Measurements from ENCODE around the gene TPP1. TPM values are rescaled to one million over a fixed set of nuclear protein-coding genes. Genes with fewer than 3 reads are reported as not detected.
A peak's percentile ranks its signal among the peaks of the same experiment; 100 is the strongest.

Gene TPP1
- total and polyA plus RNA-seq, 2 of the 13 experiments (the other 11 are each of a cell fraction or from before 2014, with no cell fraction given): 13.9 to 74.6 TPM

GRCh38 chr11:6619004-6619745, at the start of gene TPP1 (continued):
- TF ChIP-seq ZNF10 (CRISPR knock-in tag; IDR thresholded peaks at IDR 0.05; ENCODE audit: borderline replicate concordance, low read depth) (no peak), HINFP (CRISPR knock-in tag; IDR thresholded peaks at IDR 0.05; ENCODE audit: low read depth) (no peak), SRSF4 (IDR thresholded peaks at IDR 0.05; ENCODE audit: low read depth, low read length, poor library complexity, severe bottlenecking) (no peak), ZBTB40 (IDR thresholded peaks at IDR 0.05) (no peak), ZBTB40 (CRISPR knock-in tag; IDR thresholded peaks at IDR 0.05) (no peak), KMT2A (CRISPR knock-in tag; IDR thresholded peaks at IDR 0.05) (peak; percentile 69; the same call in 1 of the 2 replicates), ZNF883 (CRISPR knock-in tag; IDR thresholded peaks at IDR 0.05; ENCODE audit: not compliant biosample characterization) (no peak), SRF (IDR thresholded peaks at IDR 0.05; ENCODE audit: low read depth, low read length) (no peak; the same call in 1 of the 2 replicates), NFIB (CRISPR knock-in tag; IDR thresholded peaks at IDR 0.05; ENCODE audit: borderline replicate concordance) (no peak), CCAR2 (optimal IDR thresholded peaks at IDR 0.05; ENCODE audit: low read depth, low read length) (no peak), MED1 (CRISPR knock-in tag; IDR thresholded peaks at IDR 0.05) (peak; percentile 45; the same call in 1 of the 2 replicates), DZIP1 (CRISPR knock-in tag; IDR thresholded peaks at IDR 0.05) (no peak), MLLT10 (CRISPR knock-in tag; IDR thresholded peaks at IDR 0.05) (no peak), ZNF841 (CRISPR knock-in tag; IDR thresholded peaks at IDR 0.05; ENCODE audit: borderline replicate concordance) (no peak)

Data from HepG2 (cell line).